Panc1 (cell line): Measurements from ENCODE around the gene ZFAND2A. TPM values are rescaled to one million over a fixed set of nuclear protein-coding genes. Genes with fewer than 3 reads are reported as not detected.
"Not testable (repeated sequence)": the region's sequence is repeated elsewhere in the genome, so short reads cannot be mapped to it uniquely, and the experiment has no call there.

Source experiments
- ATAC-seq: fragments of 200-7000 bp; cut with Tn5 transposase; 2 replicates; pipeline ENCODE4 v1.9.1; 2020; ENCODE audit warnings: mild to moderate bottlenecking, moderate library complexity
- BruUV-seq: library from RNA; stranded (reverse); fragments of 400-500 nt; replicated peaks from 2 replicates; lab custom pipeline; 2021; lab: Mats Ljungman, UMichigan
- CTCF ChIA-PET: fragments of 300-600 bp; sonication (Branson Sonifier 250); formaldehyde crosslinking; loops from one replicate; lab custom pipeline; 2022; ENCODE audit warnings: antibody characterized with exemption; lab: Charles Lee
- POLR2A ChIA-PET: fragments of 300-600 bp; sonication (Branson Sonifier 250); formaldehyde crosslinking; loops from one replicate; lab custom pipeline; 2022; ENCODE audit warnings: antibody characterized with exemption; lab: Charles Lee
- DNase-seq: peaks from one replicate; pipeline ENCODE4 v3.0.0-alpha.2; 2010; ENCODE audit warnings: low read depth, low spot score
- H3K27ac ChIP-seq: 2 replicates; pipeline ENCODE4 v1.5.1; 2011; ENCODE audit warnings: mild to moderate bottlenecking, low read length, inconsistent platforms
- H3K27me3 ChIP-seq: fragments of 200-500 bp; sonication (Bioruptor generic); 2 replicates; pipeline ENCODE4 v1.6.0; 2014; ENCODE audit warnings: low read length, inconsistent platforms; ENCODE audit not compliant: control insufficient read depth, insufficient read depth
- H3K36me3 ChIP-seq: fragments of 200-500 bp; sonication (Bioruptor generic); 2 replicates; pipeline ENCODE4 v1.5.1; 2014; ENCODE audit warnings: inconsistent platforms, mild to moderate bottlenecking, low read length, moderate library complexity; ENCODE audit not compliant: control insufficient read depth, insufficient read depth
- H3K4me1 ChIP-seq: 2 replicates; pipeline ENCODE4 v1.5.1; 2011; ENCODE audit warnings: inconsistent platforms, mild to moderate bottlenecking, low read length, moderate library complexity; ENCODE audit not compliant: control insufficient read depth, insufficient read depth
- H3K4me3 ChIP-seq, 2 experiments: 2 replicates each; pipeline ENCODE4 v1.5.1; 2011 to 2012; ENCODE audit warnings: low read depth in 2 of 2, low read length in 2 of 2, mild to moderate bottlenecking in 2 of 2, inconsistent platforms in 1 of 2, moderate library complexity in 1 of 2
- H3K9me3 ChIP-seq: fragments of 200-500 bp; sonication (Bioruptor generic); 2 replicates; pipeline ENCODE4 v1.5.1; 2014; ENCODE audit warnings: low read depth, mild to moderate bottlenecking, inconsistent platforms, low read length, moderate library complexity; ENCODE audit not compliant: control insufficient read depth, insufficient read depth
- CTCF ChIP-seq: fragments of 450-650 bp; IDR thresholded peaks from 2 replicates; pipeline ENCODE4 v1.5.1; 2017; ENCODE audit warnings: mild to moderate bottlenecking
- POLR2AphosphoS5 ChIP-seq: IDR thresholded peaks from 2 replicates; pipeline ENCODE4 v1.6.1; 2012; ENCODE audit warnings: mild to moderate bottlenecking, low read depth, low read length, moderate library complexity
- REST ChIP-seq, 2 experiments: IDR thresholded peaks; 2 replicates each; pipeline ENCODE4 v1.6.1; 2011 to 2012; ENCODE audit warnings: low read depth in 2 of 2, control low read depth in 1 of 2, low read length in 1 of 2, mild to moderate bottlenecking in 1 of 2, moderate library complexity in 1 of 2; ENCODE audit not compliant: insufficient read depth in 1 of 2
- SIN3A ChIP-seq: IDR thresholded peaks from 2 replicates; pipeline ENCODE4 v1.6.1; 2012; ENCODE audit warnings: low read depth, mild to moderate bottlenecking, low read length, moderate library complexity, borderline replicate concordance; ENCODE audit not compliant: insufficient read depth
- TCF7L2 ChIP-seq: IDR thresholded peaks from 2 replicates; pipeline ENCODE4 v1.6.1; 2011; ENCODE audit warnings: mild to moderate bottlenecking, low read depth, low read length, inconsistent platforms
- in situ Hi-C: cut with HindIII; loops from 2 replicates; pipeline ENCODE4 v1.10.0; 2016; ENCODE audit warnings: low sequenced_read_pairs, low pct_unique_long_range_greater_than_20kb
- intact Hi-C: fragments of 100-400 bp; cut with micrococcal nuclease; formaldehyde crosslinking; loops from one replicate; pipeline ENCODE4 v1.10.0; 2022; ENCODE audit not compliant: unreplicated experiment
- total RNA-seq: library from RNA; stranded (reverse); gene quantifications from one replicate; pipeline ENCODE4 v1.2.1, GENCODE V29; 2021; ENCODE audit not compliant: unreplicated experiment

The ZFAND2A gene
- total RNA-seq, 1 experiment from 2014 or later: 24.1 TPM

- ATAC-seq, H3K9me3 ChIP-seq, H3K4me3 ChIP-seq, DNase-seq, BruUV-seq, intact Hi-C loops, CTCF ChIA-PET, POLR2A ChIA-PET, in situ Hi-C loops, H3K27me3 ChIP-seq: not testable (repeated sequence)
- Histone ChIP-seq H3K36me3 (peaks cover 16% of the 10 kb centered on the region), H3K27ac (peak overlapping the region; percentile 65; the same call in 1 of the 2 replicates), H3K4me1 (peaks cover 23% of the 10 kb centered on the region)
These were observed 3.9 kb downstream of the ZFAND2A start for GRCh38 chr7:1155818-1156781.

GRCh38 chr7:1154172-1154739 lies 5.7 kb downstream of the ZFAND2A start:
- CTCF ChIA-PET: interaction anchor here (0.6 kb wide), 1 partner anchor 10 kb away, joined by 3 read pairs; no protein-coding TSS in a partner anchor
- H3K4me1 ChIP-seq: peaks cover 23% of the 10 kb centered on the region
- no TSS peak for BruUV-seq
- in situ Hi-C loops (no loop called here), intact Hi-C loops (no loop called here)
- H3K9me3 ChIP-seq: no peaks in the 10 kb centered on the region
- TF ChIP-seq CTCF (no peak), POLR2AphosphoS5 (no peak), SIN3A (no peak), TCF7L2 (no peak), REST (IDR thresholded peaks at IDR 0.05; ENCODE audit: insufficient read depth in 1 of 2, low read depth in 2 of 2, low read length in 1 of 2) (no peak)
- no peaks in the 10 kb centered on the region for H3K27me3 ChIP-seq
- POLR2A ChIA-PET: no interaction called here
- no peak overlapping the region for H3K27ac ChIP-seq
- peaks cover 13% of the 10 kb centered on the region for H3K36me3 ChIP-seq
- ATAC-seq (no peak), DNase-seq (no peak)
- H3K4me3 ChIP-seq: no peak overlapping the region
